ENCODE data around the gene CYTH1. TPM values are rescaled to one million over a fixed set of nuclear protein-coding genes. Genes with fewer than 3 reads are reported as not detected.
A peak's percentile ranks its signal among the peaks of the same experiment; 100 is the strongest.

Gene CYTH1
- total RNA-seq, 6 donors from 2014 or later, result 113 to 295 (median 121) TPM

DNA sequence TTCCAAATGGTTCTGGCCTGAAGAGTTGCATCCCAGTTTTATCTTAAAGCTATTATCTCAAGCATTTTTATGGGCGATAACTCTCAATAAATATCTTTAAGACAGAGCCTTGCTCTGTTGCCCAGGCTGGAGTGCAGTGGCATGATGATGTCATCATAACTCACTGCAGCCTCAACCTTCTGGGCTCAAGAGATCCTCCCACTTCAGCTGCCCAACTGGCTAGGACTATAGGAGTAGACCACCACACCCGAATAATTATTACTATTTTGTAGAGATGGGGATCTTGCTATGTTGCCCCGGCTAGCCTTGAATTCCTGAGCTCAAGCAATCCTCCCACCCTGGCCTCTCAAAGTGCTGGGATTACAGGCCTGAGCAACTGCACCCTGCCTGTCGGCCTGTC is 26.1 kb upstream of the CYTH1 start:
- no peak for TF ChIP-seq POLR2AphosphoS5 (IDR thresholded peaks at IDR 0.05)
- TF ChIP-seq, protein P1, sequence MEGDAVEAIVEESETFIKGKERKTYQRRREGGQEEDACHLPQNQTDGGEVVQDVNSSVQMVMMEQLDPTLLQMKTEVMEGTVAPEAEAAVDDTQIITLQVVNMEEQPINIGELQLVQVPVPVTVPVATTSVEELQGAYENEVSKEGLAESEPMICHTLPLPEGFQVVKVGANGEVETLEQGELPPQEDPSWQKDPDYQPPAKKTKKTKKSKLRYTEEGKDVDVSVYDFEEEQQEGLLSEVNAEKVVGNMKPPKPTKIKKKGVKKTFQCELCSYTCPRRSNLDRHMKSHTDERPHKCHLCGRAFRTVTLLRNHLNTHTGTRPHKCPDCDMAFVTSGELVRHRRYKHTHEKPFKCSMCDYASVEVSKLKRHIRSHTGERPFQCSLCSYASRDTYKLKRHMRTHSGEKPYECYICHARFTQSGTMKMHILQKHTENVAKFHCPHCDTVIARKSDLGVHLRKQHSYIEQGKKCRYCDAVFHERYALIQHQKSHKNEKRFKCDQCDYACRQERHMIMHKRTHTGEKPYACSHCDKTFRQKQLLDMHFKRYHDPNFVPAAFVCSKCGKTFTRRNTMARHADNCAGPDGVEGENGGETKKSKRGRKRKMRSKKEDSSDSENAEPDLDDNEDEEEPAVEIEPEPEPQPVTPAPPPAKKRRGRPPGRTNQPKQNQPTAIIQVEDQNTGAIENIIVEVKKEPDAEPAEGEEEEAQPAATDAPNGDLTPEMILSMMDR (IDR thresholded peaks at IDR 0.05), result no peak
- no peak for TF ChIP-seq EP300 (IDR thresholded peaks at IDR 0.05)
- TF ChIP-seq POLR2A (IDR thresholded peaks at IDR 0.05), result no peak
- Histone ChIP-seq H3K27ac (no peak overlapping the region), H3K4me1 (peaks cover 0 to 19% (median 5%) of the 10 kb centered on the region in 4 donors), H3K36me3 (peaks cover 20 to 96% (median 73%) of the 10 kb centered on the region in 4 donors), H3K9me3 (no peaks in the 10 kb centered on the region), H3K27me3 (no peaks in the 10 kb centered on the region), H3K4me3 (no peak overlapping the region)
- DNase-seq (no peak), ATAC-seq (ENCODE audit: low FRiP score in 2 of 2) (no peak)
- 91 to 94% methylated on average over 3 to 4 of the region's 4 CpGs for WGBS, 2 donors

DNA sequence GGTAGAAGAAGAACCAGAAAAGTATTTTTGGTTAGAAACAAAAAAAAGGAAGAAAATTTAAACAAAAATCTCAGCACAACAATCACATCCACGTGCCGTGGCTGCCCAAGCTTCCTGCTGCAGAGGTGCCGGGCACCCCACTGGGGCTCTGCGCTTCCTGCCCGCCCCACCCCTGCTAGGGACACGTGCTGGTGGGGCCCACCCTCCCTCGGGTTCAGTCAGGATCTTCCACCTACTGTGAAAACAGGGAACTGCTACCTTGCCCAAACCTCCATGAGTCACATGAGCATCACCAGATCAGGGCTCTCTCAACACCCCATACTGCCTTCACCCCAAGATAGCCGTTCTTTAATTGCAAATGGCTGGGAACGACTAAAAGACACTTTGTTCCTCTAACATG is 24.4 kb upstream of the CYTH1 start:
- 66 to 71% methylated on average over 8 to 9 of the region's 9 CpGs for WGBS, 2 donors
- ATAC-seq (ENCODE audit: low FRiP score in 2 of 2), result peak in 1 of 2 donors; percentile 34

DNA sequence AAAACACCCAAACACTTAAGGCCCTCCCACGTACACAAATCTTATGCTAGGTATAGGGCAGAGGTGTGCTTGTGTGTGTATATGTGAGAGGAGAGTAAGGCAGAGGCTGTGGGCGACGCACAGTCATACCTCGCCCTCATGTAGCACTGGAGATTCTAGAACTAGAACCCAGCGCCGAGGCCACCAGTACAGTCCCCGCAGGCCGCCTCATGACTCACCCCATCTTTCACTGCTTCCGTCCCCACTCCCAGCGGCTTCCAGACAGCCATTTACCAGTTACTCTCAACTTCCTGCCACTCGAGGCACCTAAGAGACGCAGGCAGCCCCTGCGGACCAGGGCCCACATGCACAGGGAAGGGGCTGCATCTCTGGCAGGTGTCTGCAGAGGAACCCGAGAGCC is 23.2 kb upstream of the CYTH1 start:
- H3K9me3 ChIP-seq, result no peaks in the 10 kb centered on the region
- H3K36me3 ChIP-seq, result peaks cover 8 to 91% (median 67%) of the 10 kb centered on the region in 4 donors
- H3K27ac ChIP-seq, result peak overlapping the region in 2 of 4 donors; percentile 52 to 67
- DNase-seq, result no peak
- TF ChIP-seq, protein P1 (IDR thresholded peaks at IDR 0.05), result no peak
- TF ChIP-seq POLR2A (IDR thresholded peaks at IDR 0.05), result no peak
- TF ChIP-seq EP300 (IDR thresholded peaks at IDR 0.05), result no peak
- no peak for TF ChIP-seq POLR2AphosphoS5 (IDR thresholded peaks at IDR 0.05)
- 81 to 92% methylated on average over 12 to 14 of the region's 14 CpGs for WGBS, 2 donors
- H3K4me3 ChIP-seq, result no peak overlapping the region
- peaks cover 0 to 19% (median 5%) of the 10 kb centered on the region in 4 donors for H3K4me1 ChIP-seq
- peak in 1 of 2 donors; percentile 50 for ATAC-seq (ENCODE audit: low FRiP score in 2 of 2)
- H3K27me3 ChIP-seq, result no peaks in the 10 kb centered on the region

More for the DNA sequence above, 24.4 kb upstream of the CYTH1 start:
- no peak overlapping the region for H3K4me3 ChIP-seq
- peak overlapping the region in 1 of 4 donors; percentile 51 for H3K27ac ChIP-seq
- peaks cover 0 to 19% (median 5%) of the 10 kb centered on the region in 4 donors for H3K4me1 ChIP-seq
- no peaks in the 10 kb centered on the region for H3K27me3 ChIP-seq
- DNase-seq, result peak in 1 of 2 donors; percentile 54
- H3K36me3 ChIP-seq, result peaks cover 12 to 96% (median 74%) of the 10 kb centered on the region in 4 donors
- no peaks in the 10 kb centered on the region for H3K9me3 ChIP-seq
- TF ChIP-seq EP300 (IDR thresholded peaks at IDR 0.05) (no peak), POLR2A (IDR thresholded peaks at IDR 0.05) (no peak), POLR2AphosphoS5 (IDR thresholded peaks at IDR 0.05) (no peak)
- TF ChIP-seq, protein P1 (IDR thresholded peaks at IDR 0.05), result no peak

DNA sequence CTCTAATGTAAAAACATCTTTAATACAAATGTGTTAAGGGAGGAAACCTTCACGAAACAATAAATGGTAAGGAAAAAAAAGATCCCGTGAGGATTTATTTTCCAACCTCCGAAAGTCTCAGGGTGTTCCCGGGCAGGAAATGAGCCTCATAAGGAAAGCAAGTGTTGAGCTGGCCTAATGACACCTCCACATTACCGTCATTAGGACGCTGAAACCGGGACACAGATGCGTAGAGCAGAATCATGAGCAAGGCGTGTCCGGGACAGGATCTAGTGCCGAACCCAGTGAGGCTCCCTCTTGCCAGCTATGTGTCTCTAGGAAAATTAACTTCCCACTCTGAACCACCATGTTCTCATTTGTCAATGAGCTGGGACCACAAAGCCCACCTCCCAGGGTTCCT is 22.7 kb upstream of the CYTH1 start:
- H3K27me3 ChIP-seq, result no peaks in the 10 kb centered on the region
- peaks cover 0 to 19% (median 5%) of the 10 kb centered on the region in 4 donors for H3K4me1 ChIP-seq
- peak overlapping the region in 2 of 4 donors; percentile 52 to 67 for H3K27ac ChIP-seq
- H3K9me3 ChIP-seq, result no peaks in the 10 kb centered on the region
- TF ChIP-seq, protein P1 (IDR thresholded peaks at IDR 0.05), result no peak
- TF ChIP-seq POLR2A (IDR thresholded peaks at IDR 0.05) (no peak), POLR2AphosphoS5 (IDR thresholded peaks at IDR 0.05) (peak; percentile 48 to 80), EP300 (IDR thresholded peaks at IDR 0.05) (peak in 3 of 4 donors; percentile 61 to 64 (median 62))
- DNase-seq (no peak), ATAC-seq (ENCODE audit: low FRiP score in 2 of 2) (no peak)
- 76 to 78% methylated on average over 11 of the region's 11 CpGs for WGBS, 2 donors
- H3K36me3 ChIP-seq, result peaks cover 8 to 90% (median 63%) of the 10 kb centered on the region in 4 donors
- no peak overlapping the region for H3K4me3 ChIP-seq

Data from upper lobe of left lung (tissue), 6 donors.